Hepatocyte (in vitro differentiated cells): ENCODE measurements around the gene TPPP3. TPM values are rescaled to one million over a fixed set of nuclear protein-coding genes. Genes with fewer than 3 reads are reported as not detected.

Source experiments
- DNase-seq: peaks from one replicate; pipeline ENCODE4 v3.0.0-alpha.2; 2016; ENCODE audit warnings: low spot score
- H2AFZ ChIP-seq: fragments of 200-600 bp; sonication (generic); 2 replicates; pipeline ENCODE4 v1.6.0; 2016; ENCODE audit warnings: antibody characterized with exemption, mild to moderate bottlenecking
- H3K27ac ChIP-seq: fragments of 200-600 bp; sonication (generic); 2 replicates; pipeline ENCODE4 v1.5.1; 2016; ENCODE audit warnings: mild to moderate bottlenecking
- H3K27me3 ChIP-seq: fragments of 200-600 bp; sonication (generic); 2 replicates; pipeline ENCODE4 v1.6.1; 2016
- H3K36me3 ChIP-seq: fragments of 200-600 bp; sonication (generic); replicated peaks from 2 replicates; pipeline ENCODE4 v1.5.1; 2016; ENCODE audit warnings: low read depth; ENCODE audit not compliant: insufficient read depth
- H3K4me1 ChIP-seq: fragments of 200-600 bp; sonication (generic); 2 replicates; pipeline ENCODE4 v1.5.1; 2016; ENCODE audit warnings: mild to moderate bottlenecking, moderate library complexity; ENCODE audit not compliant: insufficient read depth
- H3K4me2 ChIP-seq: fragments of 200-600 bp; sonication (generic); 2 replicates; pipeline ENCODE4 v1.6.0; 2016
- H3K4me3 ChIP-seq: fragments of 200-600 bp; sonication (generic); 2 replicates; pipeline ENCODE4 v1.5.1; 2016; ENCODE audit warnings: mild to moderate bottlenecking
- H3K79me2 ChIP-seq: fragments of 200-600 bp; sonication (generic); 2 replicates; pipeline ENCODE4 v1.6.0; 2017; ENCODE audit warnings: mild to moderate bottlenecking
- H3K9me2 ChIP-seq: fragments of 200-600 bp; sonication (generic); replicated peaks from 2 replicates; pipeline ENCODE4 v1.6.0; 2017; ENCODE audit warnings: mild to moderate bottlenecking; ENCODE audit not compliant: insufficient read depth
- H3K9me3 ChIP-seq: fragments of 200-600 bp; sonication (generic); 2 replicates; pipeline ENCODE4 v1.5.1; 2016; ENCODE audit warnings: low read depth, mild to moderate bottlenecking
- H4K20me1 ChIP-seq: fragments of 200-600 bp; sonication (generic); 2 replicates; pipeline ENCODE4 v1.6.0; 2016; ENCODE audit warnings: mild to moderate bottlenecking; ENCODE audit not compliant: insufficient read depth, poor library complexity, severe bottlenecking
- EZH2 ChIP-seq: fragments of 200-600 bp; sonication (generic); IDR thresholded peaks from 2 replicates; pipeline ENCODE4 v1.6.1; 2016; ENCODE audit warnings: antibody characterized with exemption, mild to moderate bottlenecking, borderline replicate concordance
- EZH2phosphoT487 ChIP-seq: fragments of 200-600 bp; sonication (generic); IDR thresholded peaks from one replicate; pipeline ENCODE4 v1.6.1; 2018; ENCODE audit warnings: antibody characterized with exemption, mild to moderate bottlenecking, low read depth, moderate library complexity; ENCODE audit not compliant: unreplicated experiment, severe bottlenecking
- WGBS: methylation state at CpG from one replicate; pipeline ENCODE4 v1.1.6; 2016; ENCODE audit warnings: low lambda C conversion rate; ENCODE audit errors: missing lambda C conversion rate; 5-methylcytosine and 5-hydroxymethylcytosine counted together
- polyA plus RNA-seq: library from polyadenylated mRNA; unstranded; fragments of >200 nt; fragmentation: Nextera tagmentation; extraction: Ambion mirVana; gene quantifications from 2 replicates; pipeline ENCODE4 v1.2.1, GENCODE V29; 2016
- total RNA-seq: library from RNA; depleted of rRNA; stranded (reverse); fragments of >200 nt; gene quantifications from 2 replicates; pipeline ENCODE4 v1.2.3, GENCODE V29; 2014
- TF ChIP-seq, protein P1 (sequence below): fragments of 200-600 bp; sonication (generic); IDR thresholded peaks from 2 replicates; pipeline ENCODE4 v1.5.1; 2016; ENCODE audit warnings: antibody characterized with exemption, mild to moderate bottlenecking; ENCODE audit not compliant: poor library complexity

The TPPP3 gene
- total and polyA plus RNA-seq, 2 experiments from 2014 or later = 3.2 to 20.1 TPM

DNA sequence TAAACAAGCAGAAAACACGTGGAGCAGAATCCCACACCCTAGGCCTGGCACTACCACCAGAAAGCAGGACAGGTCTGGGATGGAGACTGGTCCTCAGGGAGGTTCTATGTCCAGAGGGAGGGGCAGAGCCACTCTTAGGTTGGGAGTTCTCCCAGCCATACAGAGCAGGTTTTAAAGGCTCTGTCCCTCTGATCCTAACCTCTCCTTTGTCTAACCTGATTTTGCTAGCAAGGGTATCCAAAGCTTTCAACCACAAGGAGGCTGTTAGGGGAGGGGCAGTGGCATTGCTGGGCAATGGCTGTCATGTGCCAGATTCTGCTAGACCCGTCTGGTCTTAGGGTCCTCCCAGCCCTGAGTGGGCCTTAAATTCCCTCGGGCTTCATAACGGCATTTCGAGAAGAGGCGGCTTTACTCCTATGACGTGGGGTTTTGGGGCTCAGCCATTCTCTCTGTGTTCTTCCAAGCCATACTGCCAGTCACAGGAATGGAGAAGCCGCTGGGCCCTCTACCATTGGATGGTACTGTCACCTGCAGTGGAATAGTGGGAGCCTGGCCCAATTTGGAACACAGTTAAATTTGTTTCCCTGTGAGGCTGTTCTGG, 5.7 kb downstream of the TPPP3 start:
- TF ChIP-seq, protein P1, sequence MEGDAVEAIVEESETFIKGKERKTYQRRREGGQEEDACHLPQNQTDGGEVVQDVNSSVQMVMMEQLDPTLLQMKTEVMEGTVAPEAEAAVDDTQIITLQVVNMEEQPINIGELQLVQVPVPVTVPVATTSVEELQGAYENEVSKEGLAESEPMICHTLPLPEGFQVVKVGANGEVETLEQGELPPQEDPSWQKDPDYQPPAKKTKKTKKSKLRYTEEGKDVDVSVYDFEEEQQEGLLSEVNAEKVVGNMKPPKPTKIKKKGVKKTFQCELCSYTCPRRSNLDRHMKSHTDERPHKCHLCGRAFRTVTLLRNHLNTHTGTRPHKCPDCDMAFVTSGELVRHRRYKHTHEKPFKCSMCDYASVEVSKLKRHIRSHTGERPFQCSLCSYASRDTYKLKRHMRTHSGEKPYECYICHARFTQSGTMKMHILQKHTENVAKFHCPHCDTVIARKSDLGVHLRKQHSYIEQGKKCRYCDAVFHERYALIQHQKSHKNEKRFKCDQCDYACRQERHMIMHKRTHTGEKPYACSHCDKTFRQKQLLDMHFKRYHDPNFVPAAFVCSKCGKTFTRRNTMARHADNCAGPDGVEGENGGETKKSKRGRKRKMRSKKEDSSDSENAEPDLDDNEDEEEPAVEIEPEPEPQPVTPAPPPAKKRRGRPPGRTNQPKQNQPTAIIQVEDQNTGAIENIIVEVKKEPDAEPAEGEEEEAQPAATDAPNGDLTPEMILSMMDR = no peak
- TF ChIP-seq EZH2phosphoT487 (no peak), EZH2 (no peak)
- no peak overlapping the region for H3K4me3 ChIP-seq
- no peaks in the 10 kb centered on the region for H3K36me3 ChIP-seq
- WGBS = 91% methylated on average over 8 of the region's 8 CpGs
- H4K20me1 ChIP-seq = no peaks in the 10 kb centered on the region
- H3K4me1 ChIP-seq = no peaks in the 10 kb centered on the region
- no peaks in the 10 kb centered on the region for H3K9me2 ChIP-seq
- H3K27ac ChIP-seq = no peak overlapping the region
- peaks cover under 1% of the 10 kb centered on the region for H3K27me3 ChIP-seq
- no peak for DNase-seq
- H3K4me2 ChIP-seq = no peak overlapping the region
- no peaks in the 10 kb centered on the region for H3K79me2 ChIP-seq
- H2AFZ ChIP-seq = no peak overlapping the region
- no peaks in the 10 kb centered on the region for H3K9me3 ChIP-seq

DNA sequence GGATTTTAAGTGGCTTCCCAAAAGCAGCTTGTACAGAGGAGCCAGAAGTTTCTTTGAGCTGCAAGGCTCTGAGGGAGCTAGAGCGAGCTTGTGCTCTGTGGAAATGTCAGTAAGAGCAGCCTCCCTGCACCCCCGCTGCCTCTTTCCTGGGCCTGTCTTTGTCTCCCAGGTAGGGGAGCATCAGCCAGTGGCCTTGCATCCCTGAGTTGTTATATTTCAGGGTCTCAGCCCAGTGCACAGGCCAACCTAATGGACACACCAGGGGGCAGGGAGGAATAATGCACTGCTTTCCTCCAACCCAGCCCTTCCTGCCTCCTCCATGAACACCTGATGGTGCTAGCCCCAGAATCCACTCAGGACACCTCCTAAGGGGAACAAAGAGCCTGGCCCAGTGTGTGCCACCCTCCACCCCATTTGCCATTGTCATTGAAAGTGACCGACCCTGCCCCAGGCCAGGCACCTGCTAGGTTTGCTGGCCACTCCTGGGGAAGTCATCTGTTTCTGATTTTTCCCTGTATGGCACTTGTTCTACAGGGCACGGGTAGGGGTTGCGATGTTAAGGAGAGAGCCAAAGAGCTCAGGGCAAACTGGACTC, 6.3 kb downstream of the TPPP3 start:
- Histone ChIP-seq H3K4me1 (no peaks in the 10 kb centered on the region), H3K4me3 (no peak overlapping the region), H3K4me2 (no peak overlapping the region), H3K27ac (no peak overlapping the region), H3K9me2 (no peaks in the 10 kb centered on the region), H3K79me2 (no peaks in the 10 kb centered on the region), H2AFZ (no peak overlapping the region), H4K20me1 (no peaks in the 10 kb centered on the region), H3K27me3 (no peaks in the 10 kb centered on the region), H3K9me3 (no peaks in the 10 kb centered on the region), H3K36me3 (no peaks in the 10 kb centered on the region)
- WGBS = 86% methylated on average over 5 of the region's 5 CpGs
- TF ChIP-seq, protein P1 = no peak
- TF ChIP-seq EZH2 (no peak), EZH2phosphoT487 (no peak)
- no peak for DNase-seq

DNA sequence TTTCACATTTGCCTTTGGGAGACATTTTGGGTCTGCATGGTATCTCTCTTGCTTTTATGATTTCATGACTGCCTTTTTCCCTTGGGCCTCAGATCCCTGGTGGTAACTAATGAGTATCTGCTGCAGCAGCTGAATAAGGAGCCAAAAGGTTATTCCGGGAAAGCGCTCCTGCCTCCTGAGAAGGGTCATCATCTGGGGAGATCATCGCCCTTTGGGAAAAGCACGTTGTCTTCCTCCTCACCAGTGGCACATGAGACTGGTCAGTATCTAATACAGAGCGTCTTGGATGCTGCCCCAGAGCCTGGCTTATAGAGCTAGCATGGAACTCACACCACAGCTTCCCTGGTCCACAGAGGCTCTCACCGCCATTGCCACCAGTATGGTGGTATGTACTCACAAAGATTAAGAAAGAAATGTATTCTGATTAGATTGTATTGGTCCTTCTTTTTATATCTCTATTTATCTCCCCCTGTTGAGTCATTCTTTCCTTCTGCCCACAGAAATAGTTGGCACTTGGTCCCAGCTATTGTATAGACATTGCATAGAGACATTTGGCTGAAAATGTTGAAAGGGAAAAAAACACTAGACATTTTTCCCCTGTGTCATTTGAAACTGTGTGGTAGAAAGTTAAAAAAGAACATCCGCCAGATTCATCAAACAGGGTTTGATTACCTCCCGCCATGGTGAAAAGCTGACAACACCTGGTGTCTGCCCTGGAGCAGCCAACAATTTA, 8.4 kb downstream of the TPPP3 start:
- H2AFZ ChIP-seq = no peak overlapping the region
- H3K27me3 ChIP-seq = no peaks in the 10 kb centered on the region
- no peak overlapping the region for H3K4me2 ChIP-seq
- H4K20me1 ChIP-seq = no peaks in the 10 kb centered on the region
- no peaks in the 10 kb centered on the region for H3K9me3 ChIP-seq
- H3K27ac ChIP-seq = no peak overlapping the region
- TF ChIP-seq EZH2phosphoT487 (no peak), EZH2 (no peak)
- TF ChIP-seq, protein P1 = no peak
- no peak for DNase-seq
- 84% methylated on average over 8 of the region's 8 CpGs for WGBS
- no peaks in the 10 kb centered on the region for H3K4me1 ChIP-seq
- no peaks in the 10 kb centered on the region for H3K9me2 ChIP-seq
- H3K79me2 ChIP-seq = no peaks in the 10 kb centered on the region
- no peaks in the 10 kb centered on the region for H3K36me3 ChIP-seq
- H3K4me3 ChIP-seq = no peak overlapping the region
